IMR-90 (cell line): Measurements from ENCODE around the gene CGNL1.

Experiments
- CEBPB ChIP-seq: IDR thresholded peaks from 2 replicates; pipeline ENCODE4 v1.6.1; 2012; ENCODE audit warnings: low read depth, low read length, improper control_type of control experiment
- CHD1 ChIP-seq: IDR thresholded peaks from 2 replicates; pipeline ENCODE4 v1.6.1; 2012; ENCODE audit warnings: low read depth, low read length, improper control_type of control experiment
- MXI1 ChIP-seq: IDR thresholded peaks from 2 replicates; pipeline ENCODE4 v1.6.1; 2012; ENCODE audit warnings: low read depth, mild to moderate bottlenecking, low read length, moderate library complexity, borderline replicate concordance
- POLR2A ChIP-seq: IDR thresholded peaks from 2 replicates; pipeline ENCODE4 v1.6.1; 2012; ENCODE audit warnings: mild to moderate bottlenecking, low read depth, low read length
- RAD21 ChIP-seq: IDR thresholded peaks from 2 replicates; pipeline ENCODE4 v1.6.1; 2012; ENCODE audit warnings: low read length, improper control_type of control experiment
- RCOR1 ChIP-seq: IDR thresholded peaks from 2 replicates; pipeline ENCODE4 v1.6.1; 2012; ENCODE audit warnings: mild to moderate bottlenecking, low read length, improper control_type of control experiment; ENCODE audit not compliant: insufficient replicate concordance
- RFX5 ChIP-seq: IDR thresholded peaks from 2 replicates; pipeline ENCODE4 v1.8.0; 2012; ENCODE audit warnings: low read depth, mild to moderate bottlenecking, low read length, moderate library complexity
- SMC3 ChIP-seq: fragments of 150-350 bp; IDR thresholded peaks from 2 replicates; pipeline ENCODE4 v1.6.1; 2016; ENCODE audit warnings: low read depth, mild to moderate bottlenecking, antibody characterized with exemption, low read length, moderate library complexity
- TF ChIP-seq, protein P1 (sequence below): conservative IDR thresholded peaks from 2 replicates; pipeline ENCODE4 v1.5.1; 2012; ENCODE audit warnings: mild to moderate bottlenecking, low read depth, low read length, improper control_type of control experiment
- TF ChIP-seq, protein P2 (sequence below): fragments of 150-350 bp; IDR thresholded peaks from 2 replicates; pipeline ENCODE4 v1.6.1; 2017; ENCODE audit warnings: mild to moderate bottlenecking, antibody characterized with exemption, low read length, low read depth

DNA sequence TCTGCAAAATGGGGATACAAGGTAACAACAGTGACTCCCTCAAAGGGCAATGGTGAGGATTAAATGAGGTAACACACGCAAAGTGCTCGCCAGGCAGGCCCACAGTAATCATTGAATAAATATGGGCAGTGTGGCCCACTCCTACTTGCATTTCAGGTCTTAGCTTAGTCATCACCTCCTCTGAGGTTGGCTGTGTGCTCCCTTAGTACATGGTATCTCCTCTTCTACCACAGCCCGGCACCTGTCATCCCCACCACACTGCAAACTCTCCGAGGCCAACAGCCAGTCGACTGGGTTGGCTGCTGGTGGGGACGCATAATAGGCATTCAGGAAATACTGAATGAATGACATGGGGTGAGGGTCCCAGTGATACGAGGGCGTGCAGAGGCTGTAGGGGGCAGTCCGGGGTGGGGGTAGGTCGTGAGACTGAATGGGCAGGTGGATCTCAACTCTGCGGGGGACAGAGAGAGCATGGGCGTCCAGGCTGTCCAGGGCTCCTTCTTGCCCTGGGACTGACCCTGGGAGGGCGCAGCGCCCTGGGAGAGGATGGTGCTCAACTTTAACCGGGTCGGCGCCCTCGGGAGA, 215.0 kb downstream of the CGNL1 start:
- TF ChIP-seq, protein P1, sequence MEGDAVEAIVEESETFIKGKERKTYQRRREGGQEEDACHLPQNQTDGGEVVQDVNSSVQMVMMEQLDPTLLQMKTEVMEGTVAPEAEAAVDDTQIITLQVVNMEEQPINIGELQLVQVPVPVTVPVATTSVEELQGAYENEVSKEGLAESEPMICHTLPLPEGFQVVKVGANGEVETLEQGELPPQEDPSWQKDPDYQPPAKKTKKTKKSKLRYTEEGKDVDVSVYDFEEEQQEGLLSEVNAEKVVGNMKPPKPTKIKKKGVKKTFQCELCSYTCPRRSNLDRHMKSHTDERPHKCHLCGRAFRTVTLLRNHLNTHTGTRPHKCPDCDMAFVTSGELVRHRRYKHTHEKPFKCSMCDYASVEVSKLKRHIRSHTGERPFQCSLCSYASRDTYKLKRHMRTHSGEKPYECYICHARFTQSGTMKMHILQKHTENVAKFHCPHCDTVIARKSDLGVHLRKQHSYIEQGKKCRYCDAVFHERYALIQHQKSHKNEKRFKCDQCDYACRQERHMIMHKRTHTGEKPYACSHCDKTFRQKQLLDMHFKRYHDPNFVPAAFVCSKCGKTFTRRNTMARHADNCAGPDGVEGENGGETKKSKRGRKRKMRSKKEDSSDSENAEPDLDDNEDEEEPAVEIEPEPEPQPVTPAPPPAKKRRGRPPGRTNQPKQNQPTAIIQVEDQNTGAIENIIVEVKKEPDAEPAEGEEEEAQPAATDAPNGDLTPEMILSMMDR: no peak
- TF ChIP-seq SMC3 (no peak), RCOR1 (no peak), RFX5 (no peak), POLR2A (no peak), RAD21 (no peak), MXI1 (no peak), CEBPB (no peak), CHD1 (no peak)
- TF ChIP-seq, protein P2, sequence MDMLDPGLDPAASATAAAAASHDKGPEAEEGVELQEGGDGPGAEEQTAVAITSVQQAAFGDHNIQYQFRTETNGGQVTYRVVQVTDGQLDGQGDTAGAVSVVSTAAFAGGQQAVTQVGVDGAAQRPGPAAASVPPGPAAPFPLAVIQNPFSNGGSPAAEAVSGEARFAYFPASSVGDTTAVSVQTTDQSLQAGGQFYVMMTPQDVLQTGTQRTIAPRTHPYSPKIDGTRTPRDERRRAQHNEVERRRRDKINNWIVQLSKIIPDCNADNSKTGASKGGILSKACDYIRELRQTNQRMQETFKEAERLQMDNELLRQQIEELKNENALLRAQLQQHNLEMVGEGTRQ: no peak
